HCT116 (cell line): Measurements from ENCODE around the gene CSNK1E. TPM values are rescaled to one million over a fixed set of nuclear protein-coding genes. Genes with fewer than 3 reads are reported as not detected.

Experiments
- ATAC-seq: fragments of 200-7000 bp; cut with Tn5 transposase; 2 replicates; pipeline ENCODE4 v1.9.1; 2020; ENCODE audit warnings: mild to moderate bottlenecking, moderate library complexity
- BruUV-seq: library from RNA; stranded (reverse); fragments of 400-500 nt; replicated peaks from 2 replicates; lab custom pipeline; 2021; lab: Mats Ljungman, UMichigan
- CTCF ChIA-PET: fragments of 300-600 bp; sonication (Branson Sonifier 250); formaldehyde crosslinking; loops from one replicate; lab custom pipeline; 2021; ENCODE audit warnings: antibody characterized with exemption; lab: Charles Lee
- POLR2A ChIA-PET: fragments of 300-600, 350-600 bp; sonication (Branson Sonifier 250); formaldehyde crosslinking; loops from one replicate; lab custom pipeline; 2021; ENCODE audit warnings: antibody characterized with exemption; lab: Charles Lee
- RAD21 ChIA-PET, 2 experiments: fragments of 300-600 bp; sonication (Branson Sonifier 250); formaldehyde crosslinking; loops; one replicate each; lab custom pipeline; 2023; ENCODE audit warnings: low total read pairs in 2 of 2; ENCODE audit not compliant: uncharacterized antibody in 2 of 2, unreplicated experiment in 2 of 2, low non-redundant PET in 1 of 2; lab: Charles Lee
- DNase-seq: peaks from one replicate; pipeline ENCODE4 v3.0.0-alpha.2; 2010; ENCODE audit warnings: low read depth, low spot score
- H2AFZ ChIP-seq: fragments of 200-600 bp; shearing (Covaris generic), sonication (generic); 2 replicates; pipeline ENCODE4 v1.6.1; 2017; ENCODE audit warnings: low read depth, mixed run types, mixed read lengths, antibody characterized with exemption, low read length; ENCODE audit not compliant: poor library complexity, severe bottlenecking
- H3K27ac ChIP-seq: 2 replicates; pipeline ENCODE4 v1.5.1; 2012; ENCODE audit warnings: low read depth, low read length
- H3K27me3 ChIP-seq: fragments of 200-600 bp; sonication (generic); 2 replicates; pipeline ENCODE4 v1.6.1; 2016; ENCODE audit warnings: mixed run types, low read length, mixed read lengths; ENCODE audit not compliant: insufficient read depth
- H3K36me3 ChIP-seq, 2 experiments: fragments of 200-500 bp in 1 of 2; fragments of 200-600 bp in 1 of 2; sonication (Bioruptor generic) in 1 of 2; sonication (generic) in 1 of 2; 2 replicates each; pipeline versions ENCODE4 v1.5.1 to v1.6.1; 2014 to 2016; ENCODE audit warnings: low read length in 2 of 2, inconsistent platforms in 1 of 2, mixed read lengths in 1 of 2, mixed run types in 1 of 2; ENCODE audit not compliant: insufficient read depth in 2 of 2, control insufficient read depth in 1 of 2
- H3K4me1 ChIP-seq, 2 experiments: fragments of 200-600 bp in 1 of 2; sonication (generic) in 1 of 2; 2 replicates each; pipeline versions ENCODE4 v1.5.1 to v1.6.1; 2012 to 2017; ENCODE audit warnings: low read length in 2 of 2, inconsistent platforms in 1 of 2, mild to moderate bottlenecking in 1 of 2, mixed read lengths in 1 of 2, mixed run types in 1 of 2, moderate library complexity in 1 of 2; ENCODE audit not compliant: insufficient read depth in 2 of 2, control insufficient read depth in 1 of 2
- H3K4me2 ChIP-seq: fragments of 200-600 bp; sonication (generic); 2 replicates; pipeline ENCODE4 v1.6.1; 2017; ENCODE audit warnings: mixed run types, low read length, mixed read lengths
- H3K4me3 ChIP-seq, 2 experiments: fragments of 200-600 bp in 1 of 2; sonication (generic) in 1 of 2; replicated peaks in 1 of 2; 2 replicates each; pipeline ENCODE4 v1.5.1; 2011 to 2016; ENCODE audit warnings: low read length in 2 of 2, control low read depth in 1 of 2, low read depth in 1 of 2, mild to moderate bottlenecking in 1 of 2, mixed read lengths in 1 of 2, mixed run types in 1 of 2
- H3K79me2 ChIP-seq: fragments of 200-600 bp; sonication (generic); 2 replicates; pipeline ENCODE4 v1.6.1; 2017; ENCODE audit warnings: mild to moderate bottlenecking, mixed run types, low read length, moderate library complexity, mixed read lengths; ENCODE audit not compliant: insufficient read depth
- H3K9ac ChIP-seq: fragments of 200-600 bp; sonication (generic); 2 replicates; pipeline ENCODE4 v1.6.1; 2016; ENCODE audit warnings: low read length, mixed read lengths
- H3K9me2 ChIP-seq: fragments of 200-600 bp; sonication (generic), shearing (Covaris generic); 2 replicates; pipeline ENCODE4 v1.6.1; 2017; ENCODE audit warnings: mixed run types, mild to moderate bottlenecking, moderate library complexity; ENCODE audit not compliant: insufficient read depth
- H3K9me3 ChIP-seq, 2 experiments: fragments of 200-500 bp in 1 of 2; fragments of 200-600 bp in 1 of 2; sonication (Bioruptor generic) in 1 of 2; sonication (generic) in 1 of 2; 2 replicates each; pipeline ENCODE4 v1.6.1; 2014 to 2017; ENCODE audit warnings: low read length in 2 of 2, mixed read lengths in 2 of 2, inconsistent platforms in 1 of 2, low read depth in 1 of 2, mild to moderate bottlenecking in 1 of 2, mixed run types in 1 of 2, moderate library complexity in 1 of 2; ENCODE audit not compliant: control insufficient read depth in 1 of 2, insufficient read depth in 1 of 2
- H4K20me1 ChIP-seq: fragments of 200-600 bp; sonication (generic), shearing (Covaris generic); 2 replicates; pipeline ENCODE4 v1.6.1; 2017; ENCODE audit warnings: mixed run types, mild to moderate bottlenecking, moderate library complexity; ENCODE audit not compliant: insufficient read depth
- CBX3 ChIP-seq: IDR thresholded peaks from 2 replicates; pipeline ENCODE4 v1.6.1; 2012; ENCODE audit warnings: low read depth
- CEBPB ChIP-seq: IDR thresholded peaks from 2 replicates; pipeline ENCODE4 v1.6.1; 2012; ENCODE audit warnings: low read depth
- EZH2phosphoT487 ChIP-seq: fragments of 200-600 bp; IDR thresholded peaks from 2 replicates; pipeline ENCODE4 v1.6.1; 2018; ENCODE audit warnings: antibody characterized with exemption, borderline replicate concordance
- POLR2A ChIP-seq: IDR thresholded peaks from 2 replicates; pipeline ENCODE4 v1.7.0; 2011; ENCODE audit warnings: borderline replicate concordance; ENCODE audit not compliant: insufficient read depth, insufficient read length; ENCODE audit errors: extremely low read depth
- RAD21 ChIP-seq: IDR thresholded peaks from 2 replicates; pipeline ENCODE4 v1.6.1; 2012; ENCODE audit warnings: low read depth, mild to moderate bottlenecking
- REST ChIP-seq: IDR thresholded peaks from 2 replicates; pipeline ENCODE4 v1.6.1; 2012; ENCODE audit warnings: low read depth
- SIN3A ChIP-seq: IDR thresholded peaks from 2 replicates; pipeline ENCODE4 v1.6.1; 2012; ENCODE audit warnings: low read depth
- SRF ChIP-seq: IDR thresholded peaks from 2 replicates; pipeline ENCODE4 v1.6.1; 2012; ENCODE audit warnings: low read depth
- TCF7L2 ChIP-seq: IDR thresholded peaks from 2 replicates; pipeline ENCODE4 v1.7.0; 2011; ENCODE audit warnings: borderline replicate concordance, inconsistent platforms; ENCODE audit not compliant: insufficient read depth, insufficient read length; ENCODE audit errors: extremely low read depth
- ZFX ChIP-seq: fragments of 450-650 bp; IDR thresholded peaks from 2 replicates; pipeline ENCODE4 v1.6.1; 2017
- ZNF274 ChIP-seq: fragments of 200-500 bp; sonication (Bioruptor generic); IDR thresholded peaks from 2 replicates; pipeline ENCODE4 v1.6.1; 2014; ENCODE audit warnings: mild to moderate bottlenecking, low read depth, low read length, inconsistent platforms
- intact Hi-C: fragments of 100-400 bp; cut with micrococcal nuclease; formaldehyde crosslinking; loops from 2 replicates; pipeline ENCODE4 v1.10.0; 2022
- total RNA-seq: library from RNA; stranded (reverse); gene quantifications from one replicate; pipeline ENCODE4 v1.2.1, GENCODE V29; 2021; ENCODE audit not compliant: unreplicated experiment

CSNK1E gene
- total RNA-seq, 1 experiment from 2014 or later, result 190 TPM

- no peak for TF ChIP-seq REST
- TF ChIP-seq CBX3, result no peak
Observed at GRCh38 chr22:38311323-38311620, 6.0 kb downstream of the CSNK1E start (continued).

- no peak overlapping the region for H3K4me3 ChIP-seq
- DNase-seq (no peak), ATAC-seq (no peak)
- peaks cover 23% of the 10 kb centered on the region; the same call in 1 of the 2 replicates for H4K20me1 ChIP-seq
- H3K79me2 ChIP-seq, result peaks cover 100% of the 10 kb centered on the region
- H3K36me3 ChIP-seq, result peaks cover 20 to 36% of the 10 kb centered on the region in 2 experiments; a peak in 3 of 4 replicates
- ChIA-PET CTCF (no interaction called here), RAD21 (no interaction called here), POLR2A (no interaction called here)
- no peaks in the 10 kb centered on the region for H3K9me3 ChIP-seq
- no peak overlapping the region for H3K9ac ChIP-seq
- H2AFZ ChIP-seq, result no peak overlapping the region
- H3K9me2 ChIP-seq, result no peaks in the 10 kb centered on the region
- no TSS peak for BruUV-seq
- intact Hi-C loops, result no loop called here
- no peaks in the 10 kb centered on the region for H3K27me3 ChIP-seq
- H3K27ac ChIP-seq, result no peak overlapping the region
- no peak overlapping the region for H3K4me2 ChIP-seq
- H3K4me1 ChIP-seq, result peaks cover 0 to 19% of the 10 kb centered on the region in 2 experiments; a peak in 3 of 4 replicates
- no peak for TF ChIP-seq RAD21
- no peak for TF ChIP-seq SRF
- no peak for TF ChIP-seq ZFX
- TF ChIP-seq ZNF274, result no peak
- TF ChIP-seq CEBPB, result no peak
- TF ChIP-seq EZH2phosphoT487, result no peak
- no peak for TF ChIP-seq TCF7L2
- no peak for TF ChIP-seq POLR2A
- no peak for TF ChIP-seq SIN3A
Observed at GRCh38 chr22:38310518-38311322, 6.5 kb downstream of the CSNK1E start.
